ENCODE data around the gene PRR13.

- TF ChIP-seq MATR3 (CRISPR knock-in tag; IDR thresholded peaks at IDR 0.05), result no peak
- no peak for TF ChIP-seq CTCF (CRISPR knock-in tag; IDR thresholded peaks at IDR 0.05)
Observed at GRCh38 chr12:53468282-53468681, 26.7 kb downstream of the PRR13 start.

All from HepG2 (cell line).